Breast epithelium (tissue), 3 donors: ENCODE data around the gene MUC2.

ENCODE experiments used
- CTCF ChIP-seq, 3 donors: fragments of 450-650 bp; IDR thresholded peaks; one replicate each; pipeline ENCODE4 v1.5.1; 2016 to 2017; ENCODE audit warnings: antibody characterized with exemption in 3 of 3, mild to moderate bottlenecking in 3 of 3, moderate library complexity in 3 of 3
- POLR2AphosphoS5 ChIP-seq, 3 donors: sonication (generic); formaldehyde crosslinking; IDR thresholded peaks; one replicate each; pipeline ENCODE4 v1.6.1; 2017; ENCODE audit warnings: antibody characterized with exemption in 3 of 3

GRCh38 chr11:1116666-1117390, 42.2 kb downstream of the MUC2 start:
- TF ChIP-seq CTCF (IDR thresholded peaks at IDR 0.05) (no peak), POLR2AphosphoS5 (IDR thresholded peaks at IDR 0.05) (no peak)
